Astrocyte of the hippocampus (primary cell): Measurements from ENCODE around the gene ATRIP.
"Not testable (repeated sequence)": the region's sequence is repeated elsewhere in the genome, so short reads cannot be mapped to it uniquely, and the experiment has no call there.

Source experiments
- DNase-seq: peaks from one replicate; pipeline ENCODE4 v3.0.0; 2011; ENCODE audit warnings: low read depth, low spot score

ATRIP gene

GRCh38 chr3:48467473-48468267 lies 21.1 kb downstream of the ATRIP start:
- no peak for DNase-seq

- no peak for DNase-seq
Measured at GRCh38 chr3:48468329-48468731, 21.8 kb downstream of the ATRIP start.

GRCh38 chr3:48469046-48469915 lies 22.7 kb downstream of the ATRIP start:
- DNase-seq = no peak

- DNase-seq = no peak
Measured at GRCh38 chr3:48470286-48470685, 23.7 kb downstream of the ATRIP start.

GRCh38 chr3:48472673-48472922 lies 26.1 kb downstream of the ATRIP start:
- DNase-seq = no peak

- peak; percentile 96 for DNase-seq
Measured at GRCh38 chr3:48472923-48473616, 26.5 kb downstream of the ATRIP start.

GRCh38 chr3:48473617-48473952 lies 27.0 kb downstream of the ATRIP start:
- DNase-seq = no peak

GRCh38 chr3:48474031-48474430 lies 27.5 kb downstream of the ATRIP start:
- DNase-seq = not testable (repeated sequence)

GRCh38 chr3:48474619-48475018 lies 28.1 kb downstream of the ATRIP start:
- DNase-seq = no peak

GRCh38 chr3:48475188-48475587 lies 28.7 kb downstream of the ATRIP start:
- DNase-seq = no peak

GRCh38 chr3:48476426-48477053 lies 30.0 kb downstream of the ATRIP start:
- DNase-seq = no peak

GRCh38 chr3:48477959-48478520 lies 31.5 kb downstream of the ATRIP start:
- DNase-seq = no peak

GRCh38 chr3:48478626-48479555 lies 32.4 kb downstream of the ATRIP start:
- DNase-seq = no peak

- not testable (repeated sequence) for DNase-seq
Measured at GRCh38 chr3:48480891-48481290, 34.4 kb downstream of the ATRIP start.

GRCh38 chr3:48482822-48483221 lies 36.3 kb downstream of the ATRIP start:
- DNase-seq = not testable (repeated sequence)

- DNase-seq = no peak
Measured at GRCh38 chr3:48486952-48487351, 40.4 kb downstream of the ATRIP start.

GRCh38 chr3:48492461-48493202 lies 46.1 kb downstream of the ATRIP start:
- DNase-seq = peak; percentile 70

GRCh38 chr3:48493203-48493501 lies 46.6 kb downstream of the ATRIP start:
- no peak for DNase-seq

GRCh38 chr3:48500656-48501055 lies 54.1 kb downstream of the ATRIP start:
- no peak for DNase-seq

- no peak for DNase-seq
Measured at GRCh38 chr3:48501196-48501595, 54.7 kb downstream of the ATRIP start.
